HG02759 (cell line): Measurements from ENCODE around the gene STRBP.
"Not testable (repeated sequence)": the region's sequence is repeated elsewhere in the genome, so short reads cannot be mapped to it uniquely, and the experiment has no call there.

Experiments used
- ATAC-seq: cut with Tn5 transposase; IDR thresholded peaks from one replicate; pipeline ENCODE4 v1.9.1; 2021; ENCODE audit warnings: mild to moderate bottlenecking, moderate library complexity; ENCODE audit not compliant: unreplicated experiment

Gene STRBP

DNA sequence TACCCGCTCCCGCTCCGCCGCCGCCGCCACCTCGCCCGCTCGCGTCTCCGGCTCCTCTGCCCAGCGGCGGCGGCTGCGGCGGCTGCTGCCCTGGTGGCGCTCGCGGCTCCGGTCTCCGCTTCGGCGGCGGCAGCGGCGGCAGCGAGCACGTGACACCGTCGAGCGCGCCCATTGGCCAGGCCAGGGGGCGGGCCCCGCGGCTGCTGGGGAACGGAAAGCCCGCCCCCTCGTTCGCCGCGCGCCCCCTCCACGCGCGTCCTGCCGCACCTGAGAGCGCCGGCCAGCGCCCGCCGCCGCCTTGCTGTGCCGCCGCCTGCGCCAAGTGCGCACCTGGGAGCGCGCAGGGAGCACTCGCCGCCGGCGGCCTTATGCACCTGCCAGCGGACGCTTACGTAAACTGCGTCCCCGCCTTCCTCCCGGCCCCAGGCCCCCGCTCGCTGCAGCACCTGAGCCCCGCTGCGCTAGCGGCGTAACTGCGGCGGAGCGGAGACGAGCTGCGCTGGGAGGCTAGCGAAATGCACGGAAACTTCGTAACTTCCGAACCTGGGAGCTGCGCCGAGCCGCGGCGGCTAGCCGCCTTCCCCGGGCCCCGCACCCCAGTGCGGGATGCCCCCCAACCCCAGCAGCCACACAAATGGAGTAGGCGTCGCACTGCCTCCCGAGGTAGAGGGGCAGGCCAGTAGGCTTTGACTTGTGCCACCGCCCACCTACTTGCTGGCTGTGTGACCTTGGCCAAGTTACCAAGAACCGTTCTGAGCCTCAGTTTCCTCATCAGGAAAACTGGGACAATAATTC, at the start of gene STRBP:
Gene STRBP, minus strand, starts transcription at position 122 of the 795 bp plus-strand sequence. CDS start 84,452 bp downstream, outside the sequence.
- peak; percentile 91 for ATAC-seq

DNA sequence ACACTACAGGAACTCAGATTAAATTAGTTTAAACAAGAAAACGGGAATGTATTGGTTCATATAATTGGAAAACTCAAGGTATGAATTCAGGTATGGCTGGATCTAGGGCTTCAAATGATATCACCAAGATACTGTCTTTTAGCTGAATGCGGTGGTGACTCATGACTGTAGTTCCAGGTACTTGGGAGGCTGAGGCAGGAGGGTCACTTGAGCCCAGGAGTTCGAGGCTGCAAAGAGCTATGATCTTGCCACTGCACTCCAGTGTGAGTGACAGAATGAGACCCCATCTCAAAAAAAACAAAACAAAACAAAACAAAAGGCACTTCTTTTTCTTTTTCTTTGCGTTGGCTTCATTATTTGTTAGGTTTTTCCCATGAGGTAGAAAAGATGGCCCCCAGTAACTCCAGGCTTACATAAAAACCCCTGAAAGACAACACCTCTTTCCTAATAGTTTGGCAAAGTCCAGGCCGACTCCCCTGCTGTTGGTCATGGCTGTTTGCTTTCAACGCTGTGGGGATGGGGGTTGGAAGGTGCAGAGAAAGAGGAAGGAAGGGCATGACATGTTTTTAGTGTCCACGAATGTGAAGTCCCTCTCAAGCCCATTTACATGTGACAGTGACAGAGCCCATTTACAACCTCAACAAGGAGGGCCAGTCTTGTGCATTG, 47.8 kb upstream of the STRBP start:
- no peak for ATAC-seq

DNA sequence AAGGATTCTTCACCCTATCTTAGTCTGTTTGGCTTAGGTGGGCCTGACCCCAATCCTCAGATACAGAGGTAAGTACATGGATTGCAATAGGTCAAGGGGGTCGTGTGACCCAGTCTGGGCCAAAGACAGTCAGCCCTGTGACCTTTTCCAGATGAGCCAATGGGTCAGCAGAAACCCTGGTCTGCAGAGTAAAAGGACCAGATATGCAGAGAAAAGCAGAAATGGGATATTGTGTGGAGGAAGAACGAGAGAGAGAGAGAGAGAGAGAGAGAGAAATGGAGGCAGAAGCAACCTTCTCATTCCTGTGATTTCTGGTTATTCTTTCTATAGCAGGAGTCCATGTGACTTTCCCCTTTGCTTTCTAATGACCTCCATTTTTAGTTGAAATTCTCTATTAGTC, 47.2 kb upstream of the STRBP start:
- no peak for ATAC-seq

DNA sequence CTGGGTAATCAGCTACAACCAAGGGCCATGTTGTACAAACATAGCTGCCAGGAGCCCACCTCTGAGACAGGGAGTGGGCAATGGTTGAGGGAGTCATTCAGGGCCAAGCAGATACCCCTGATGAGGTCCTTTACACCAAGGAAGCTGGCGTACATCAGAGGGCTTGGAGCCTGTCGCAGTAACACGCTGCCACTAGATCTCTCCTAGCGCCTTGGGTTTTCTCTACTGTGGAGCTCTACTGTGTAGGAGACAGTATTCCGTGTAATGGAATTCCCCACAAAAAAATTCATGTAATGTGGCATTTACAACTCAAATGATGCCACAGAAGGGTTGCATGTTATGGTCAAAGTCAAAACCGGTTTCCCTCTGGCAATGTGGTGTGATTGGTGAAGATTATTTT, 46.2 kb upstream of the STRBP start:
- ATAC-seq: no peak

DNA sequence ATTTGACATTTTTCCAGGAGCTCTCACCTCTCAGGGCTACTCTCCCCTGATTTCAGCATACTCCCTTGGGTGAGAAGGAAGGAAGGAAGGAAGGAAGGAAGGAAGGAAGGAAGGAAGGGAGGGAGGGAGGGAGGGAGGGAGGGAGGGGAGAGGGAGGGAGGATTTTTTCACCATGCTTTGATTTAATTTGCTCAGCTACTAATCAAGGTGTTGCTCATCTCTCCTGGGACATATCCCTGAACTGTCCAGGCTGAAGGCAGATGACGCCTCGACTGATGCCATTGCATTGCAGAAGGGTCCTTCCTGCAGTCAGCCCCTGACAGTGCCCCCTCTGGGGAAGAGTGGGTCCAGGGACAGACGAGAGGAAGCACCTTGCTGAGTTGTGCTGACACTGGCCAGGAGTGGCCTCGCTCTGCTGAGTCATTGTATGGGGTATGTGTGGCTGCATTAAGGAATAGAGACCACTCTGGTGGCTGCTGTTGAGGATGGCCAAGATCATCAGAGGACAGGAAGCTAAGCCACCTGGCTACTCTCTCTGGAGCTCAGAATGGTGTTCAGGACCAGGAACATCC, 44.0 kb upstream of the STRBP start:
- no peak for ATAC-seq

DNA sequence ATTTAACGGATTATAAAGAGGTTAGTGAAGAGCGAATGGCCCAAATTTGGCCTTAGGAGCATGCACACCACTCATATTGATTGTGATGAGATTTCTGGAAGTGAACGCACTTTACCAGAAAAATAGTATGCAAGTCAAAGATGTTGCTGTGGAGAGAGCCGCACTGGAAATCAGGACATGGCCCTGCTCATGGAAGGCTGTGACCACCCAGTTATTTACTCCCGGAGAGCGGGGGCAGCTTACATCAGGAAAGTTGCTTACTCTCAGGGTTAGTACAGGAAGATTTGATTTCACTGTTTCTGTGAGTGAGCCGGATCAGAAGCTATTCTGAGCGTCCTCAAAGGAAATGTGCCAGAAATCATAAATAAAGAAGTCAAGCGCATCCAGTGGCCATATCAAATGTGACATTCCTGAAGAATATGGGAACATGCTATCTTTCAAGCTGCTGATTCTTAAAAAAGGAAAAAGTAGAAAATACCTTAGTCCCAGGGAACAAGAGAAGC, 42.9 kb upstream of the STRBP start:
- no peak for ATAC-seq

DNA sequence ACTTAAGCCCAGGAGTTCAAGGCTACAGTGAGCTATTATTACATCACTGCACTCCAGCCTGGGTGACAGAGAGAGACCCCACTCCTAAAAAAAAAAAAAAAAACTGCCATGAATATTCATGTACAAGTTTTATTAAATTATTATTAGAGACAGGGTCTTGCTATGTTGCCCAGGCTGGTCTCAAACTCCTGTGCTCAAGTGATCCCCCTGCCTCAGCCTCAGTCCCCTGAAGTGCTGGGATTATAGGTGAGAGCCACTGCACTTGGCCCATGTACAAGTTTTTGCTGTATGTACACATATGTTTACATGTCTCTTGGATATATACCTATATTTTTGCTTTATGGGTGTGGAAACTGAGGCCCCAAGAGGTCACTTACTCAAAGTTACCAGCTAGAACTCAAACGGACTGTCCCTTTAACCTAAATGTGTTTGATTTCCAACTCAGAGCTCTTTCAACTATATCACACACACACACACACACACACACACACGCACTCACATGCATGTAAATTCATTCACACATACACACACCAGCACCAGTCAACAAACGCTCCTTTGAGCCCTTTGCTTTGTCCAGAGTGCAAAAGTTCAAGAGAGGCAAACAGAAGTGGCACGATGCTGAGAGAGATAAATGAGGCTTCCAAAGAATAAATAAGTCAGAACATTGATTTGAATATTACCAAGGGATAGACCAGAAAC, 42.3 kb upstream of the STRBP start:
- no peak for ATAC-seq

DNA sequence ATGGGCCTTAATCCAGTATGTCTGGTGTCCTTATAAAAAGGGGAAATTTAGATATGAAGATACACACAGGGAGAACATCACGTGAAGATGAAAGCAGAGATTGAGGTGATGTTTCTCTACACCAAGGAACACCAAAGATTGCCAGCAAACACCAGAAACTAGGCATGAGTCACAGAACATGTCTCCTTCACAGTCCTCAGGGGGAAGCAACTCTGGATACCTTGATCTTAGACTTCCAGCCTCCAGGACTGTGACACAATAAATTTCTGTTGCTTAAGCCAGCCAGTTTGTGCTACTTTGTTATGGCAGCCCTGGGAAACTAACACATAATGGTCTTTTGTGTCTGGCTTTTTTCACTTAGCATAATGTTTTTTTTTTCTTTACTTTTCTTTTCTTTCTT, 41.2 kb upstream of the STRBP start:
- no peak for ATAC-seq

DNA sequence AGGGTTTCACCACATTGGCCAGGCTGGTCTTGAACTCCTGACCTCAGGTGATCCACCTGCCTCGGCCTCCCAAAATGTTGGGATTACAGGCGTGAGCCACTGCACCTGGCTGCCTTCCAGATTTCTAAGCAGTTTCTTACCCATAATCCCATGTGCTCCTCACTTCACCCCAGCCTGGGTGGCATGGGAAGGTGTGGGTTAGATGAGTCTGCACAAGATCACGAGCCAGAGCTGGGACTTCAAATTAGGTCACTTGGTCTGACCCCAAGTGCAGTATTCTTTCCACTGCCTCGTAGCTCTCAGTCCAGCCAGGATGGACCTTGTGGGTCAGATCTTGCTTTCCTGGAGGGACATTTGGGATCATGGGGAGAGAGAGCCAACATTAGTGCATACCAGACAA, 37.5 kb upstream of the STRBP start:
- no peak for ATAC-seq

DNA sequence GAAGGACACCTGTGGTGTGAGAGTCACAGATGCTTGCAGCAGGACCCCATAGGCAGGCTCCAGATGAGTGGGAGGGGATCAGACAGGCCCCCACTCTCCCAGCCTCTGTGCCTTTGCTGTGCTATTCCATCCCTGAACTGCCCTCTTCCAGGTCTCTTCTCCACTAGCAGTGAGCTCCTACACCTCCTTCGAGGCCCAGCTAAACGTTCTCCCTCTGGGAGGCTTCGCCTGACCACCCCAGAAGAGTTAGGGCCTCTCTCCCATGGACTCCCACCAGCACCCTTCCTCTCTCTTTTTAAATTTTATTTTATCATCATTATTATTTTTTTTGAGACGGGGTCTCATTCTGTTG, 35.9 kb upstream of the STRBP start:
- ATAC-seq: no peak

DNA sequence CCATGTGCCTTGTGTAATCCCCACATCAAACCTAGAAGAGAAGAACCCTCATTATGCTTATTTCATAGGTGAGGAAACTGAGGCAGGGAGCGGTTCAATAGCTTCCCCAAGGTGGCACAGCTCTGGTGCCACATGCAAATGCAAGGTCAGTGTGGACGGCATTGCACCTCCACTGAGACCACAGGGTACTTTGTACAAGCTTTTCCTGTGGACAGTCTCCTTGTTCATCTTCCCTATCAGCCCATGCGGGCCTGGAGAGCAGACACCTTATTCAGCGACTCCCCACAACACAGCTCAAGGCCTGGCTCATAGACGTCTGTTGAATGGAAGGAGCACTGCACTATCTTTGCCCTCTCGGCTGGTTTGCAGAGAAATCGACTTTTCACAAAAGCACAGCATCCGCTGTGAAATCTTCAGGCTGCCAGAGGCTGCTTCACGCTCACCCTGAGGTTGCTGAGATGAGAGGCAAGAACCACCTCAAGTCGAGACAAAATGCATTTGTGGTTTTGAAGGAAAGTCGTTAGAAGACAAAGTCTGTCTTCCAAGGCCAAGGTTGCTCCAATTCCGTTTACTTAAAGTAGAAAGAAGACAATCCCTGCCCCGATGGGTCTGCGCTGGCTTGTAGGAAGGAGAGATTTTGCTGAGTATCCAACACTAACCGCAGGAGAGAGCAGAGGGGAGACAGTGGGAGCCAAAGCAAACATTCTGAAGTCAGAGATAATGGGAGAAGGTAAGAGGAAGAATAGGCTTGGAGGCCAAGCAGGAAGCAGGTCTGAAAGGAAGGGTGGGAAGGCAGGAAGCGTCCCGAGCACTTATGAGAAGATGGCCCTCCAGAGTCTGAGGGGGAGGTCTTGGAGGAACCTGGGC, 34.2 kb upstream of the STRBP start:
- no peak for ATAC-seq

DNA sequence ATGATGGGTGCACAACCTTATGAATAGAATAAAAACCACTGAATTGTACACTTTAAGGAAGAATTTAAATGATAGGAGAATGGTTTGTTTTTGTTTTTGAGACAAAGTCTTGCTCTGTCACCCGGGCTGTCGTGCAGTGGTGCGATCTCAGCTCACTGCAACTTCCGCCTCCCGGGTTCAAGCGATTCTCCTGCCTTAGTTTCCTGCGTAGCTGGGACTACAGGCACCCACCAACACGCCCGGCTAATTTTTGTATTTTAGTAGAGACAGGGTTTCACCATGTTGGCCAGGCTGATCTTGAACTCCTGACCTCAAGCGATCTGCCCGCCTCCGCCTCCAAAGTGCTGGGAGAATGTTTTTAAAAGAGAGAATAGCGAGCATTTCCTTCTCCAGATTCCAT, 33.5 kb upstream of the STRBP start:
- ATAC-seq: not testable (repeated sequence)

DNA sequence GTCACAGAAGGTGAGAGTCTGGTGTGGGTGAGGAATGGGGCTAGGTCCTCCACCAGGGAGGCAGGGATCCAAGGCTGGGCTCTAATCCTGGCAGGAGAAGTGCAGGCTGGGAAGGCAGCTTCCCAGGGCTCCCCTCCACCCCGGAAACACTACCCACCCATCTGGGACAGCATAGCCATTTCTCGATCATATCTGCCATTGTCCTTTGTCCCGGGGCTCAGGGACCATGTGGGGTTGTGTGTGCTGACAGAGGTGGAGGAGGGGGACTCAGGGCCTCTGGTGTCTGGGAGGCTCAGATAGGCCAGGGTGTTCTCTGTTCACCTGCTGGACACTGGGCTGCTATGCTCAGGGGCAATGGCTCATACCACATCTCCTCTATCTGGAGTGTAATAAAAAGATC, 32.2 kb upstream of the STRBP start:
- ATAC-seq: no peak

DNA sequence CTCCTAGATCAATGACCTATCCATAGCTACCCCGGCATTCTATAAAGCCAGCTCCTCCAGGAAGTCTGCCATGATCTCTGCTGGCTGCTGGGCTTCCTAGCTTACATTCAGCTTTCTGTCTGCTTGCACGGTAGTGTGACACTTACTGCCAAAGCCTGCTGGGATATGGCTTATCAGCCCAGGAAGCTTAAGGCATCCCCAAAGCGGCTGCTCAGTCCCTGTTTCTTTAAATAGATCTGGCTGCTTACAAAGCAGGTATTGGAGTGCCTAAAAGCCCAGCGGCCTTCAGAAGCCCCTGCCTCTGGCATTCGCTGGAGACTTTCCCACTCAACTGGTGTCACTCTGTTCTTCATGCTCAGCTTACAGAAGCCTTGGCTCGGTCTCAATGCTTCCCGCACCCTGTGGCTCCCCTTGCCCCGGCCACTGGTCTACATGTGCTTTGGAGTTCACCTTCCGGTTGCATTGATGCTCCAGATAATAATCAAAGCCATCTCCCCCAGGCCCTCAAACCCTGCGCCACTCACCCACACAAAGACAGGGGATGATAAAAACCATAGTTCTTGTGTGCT, 31.3 kb upstream of the STRBP start:
- ATAC-seq: no peak

DNA sequence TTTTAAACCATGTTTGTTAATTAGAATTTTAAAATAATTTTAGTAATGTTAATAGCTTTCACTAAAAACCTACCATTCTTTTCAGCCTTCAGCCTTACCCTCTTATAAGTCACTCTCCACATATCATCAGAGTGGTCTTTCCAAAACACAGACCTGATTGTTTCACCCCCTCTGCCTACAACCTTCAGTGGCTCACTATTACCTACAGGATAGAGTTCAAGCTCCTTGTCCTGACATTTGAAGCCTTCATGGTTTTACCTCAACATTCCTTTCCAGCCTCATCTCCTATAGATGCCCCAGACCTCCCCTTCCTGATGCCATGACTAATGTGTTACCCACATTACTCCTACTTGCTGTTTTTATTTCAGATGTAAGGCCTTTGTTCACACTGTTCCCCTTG, 27.8 kb upstream of the STRBP start:
- ATAC-seq: no peak

DNA sequence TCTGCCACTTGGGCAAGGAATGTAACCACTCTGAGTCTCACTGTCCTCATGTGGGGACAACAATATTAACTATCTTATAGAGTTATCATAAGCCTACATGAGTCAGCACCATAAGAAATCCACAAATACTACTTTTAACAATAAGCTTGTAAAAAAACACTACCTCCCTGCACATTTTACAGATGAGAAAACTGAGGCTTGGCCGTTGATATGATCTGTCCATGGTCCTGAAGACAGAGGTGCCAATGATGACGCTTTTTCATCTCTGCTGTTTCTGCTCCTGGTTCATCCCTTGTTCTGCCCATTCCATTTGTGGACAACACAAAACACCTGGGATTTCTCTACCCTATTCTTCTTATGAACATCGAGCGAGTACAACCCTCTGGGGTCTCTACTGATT, 23.4 kb upstream of the STRBP start:
- no peak for ATAC-seq

DNA sequence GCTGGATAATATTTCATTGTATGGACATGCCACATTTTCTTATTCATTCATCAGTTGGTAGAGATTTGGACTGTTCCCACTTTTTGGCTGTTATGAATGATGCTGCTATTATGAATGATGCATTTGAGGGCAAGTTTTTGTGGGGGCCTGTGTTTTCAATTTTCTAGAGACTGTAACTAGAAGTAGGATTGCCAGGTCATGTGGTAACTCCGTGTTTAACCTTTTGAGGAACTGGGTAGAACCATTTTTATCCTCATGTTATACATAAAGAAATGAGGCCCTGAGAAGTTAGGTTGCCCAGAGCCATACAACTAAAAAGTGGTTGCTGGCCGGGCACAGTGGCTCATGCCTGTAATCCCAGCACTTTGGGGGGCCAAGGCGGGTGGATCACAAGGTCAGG, 22.4 kb upstream of the STRBP start:
- ATAC-seq: no peak

DNA sequence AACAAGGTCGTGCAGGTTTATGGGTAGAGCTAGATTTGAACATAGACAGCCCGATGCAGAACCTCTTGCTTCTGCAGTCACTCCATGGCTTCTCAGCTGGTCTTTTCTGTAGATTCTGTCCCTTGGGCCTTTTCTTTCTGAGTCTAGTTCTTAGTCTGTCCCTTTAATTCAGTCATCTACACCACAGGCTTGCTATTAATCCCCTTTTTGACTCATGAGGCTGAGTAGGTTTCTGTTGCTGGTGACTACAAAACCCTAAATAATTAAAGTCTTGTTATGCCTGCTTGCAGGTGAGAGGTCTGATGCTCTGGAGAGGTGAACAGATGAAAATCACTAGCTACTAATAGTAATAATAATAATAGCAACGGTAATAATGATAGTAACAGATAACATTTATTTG, 19.3 kb upstream of the STRBP start:
- no peak for ATAC-seq

DNA sequence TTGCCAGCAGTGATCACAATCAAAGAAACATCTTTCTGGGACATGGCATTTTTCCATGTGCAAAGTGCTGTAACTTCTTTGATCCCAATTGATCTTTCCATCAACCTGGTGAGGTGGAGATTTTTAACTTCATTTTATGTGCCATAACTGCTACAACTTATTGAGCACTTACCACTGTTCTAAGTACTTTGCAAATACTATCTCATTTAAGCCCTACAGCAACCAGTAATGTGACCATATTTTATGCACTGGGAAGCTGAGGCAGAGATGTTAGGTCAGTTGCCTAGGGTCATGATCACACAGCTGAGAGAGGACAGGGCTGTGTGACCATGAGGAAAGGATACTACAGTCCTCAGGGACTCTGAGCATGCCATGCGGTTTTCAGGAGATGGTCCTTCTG, 17.9 kb upstream of the STRBP start:
- ATAC-seq: no peak

DNA sequence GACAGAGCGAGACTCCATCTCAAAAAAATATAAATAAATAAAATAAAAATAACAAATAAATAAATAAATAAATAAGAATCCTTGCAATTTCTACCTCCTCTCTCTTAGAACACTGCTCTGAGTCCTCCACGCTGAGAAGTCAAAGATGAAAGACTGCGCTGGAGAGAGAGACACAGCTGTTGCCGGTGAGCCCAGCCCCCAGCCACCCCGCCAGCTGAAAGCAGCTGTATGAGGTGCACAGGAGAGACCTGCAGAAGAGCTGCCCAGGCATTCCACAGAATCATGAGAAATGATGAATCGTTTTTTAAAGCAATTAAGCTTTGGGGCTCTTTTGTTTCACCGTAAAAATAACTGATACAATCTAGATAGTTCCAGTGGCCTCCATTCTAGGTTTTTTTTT, 16.3 kb upstream of the STRBP start:
- no peak for ATAC-seq
